ENCODE data around the gene DNASE1L3.
A peak's percentile ranks its signal among the peaks of the same experiment; 100 is the strongest.
"Not testable (repeated sequence)": the region's sequence is repeated elsewhere in the genome, so short reads cannot be mapped to it uniquely, and the experiment has no call there.

DNASE1L3 gene

DNA sequence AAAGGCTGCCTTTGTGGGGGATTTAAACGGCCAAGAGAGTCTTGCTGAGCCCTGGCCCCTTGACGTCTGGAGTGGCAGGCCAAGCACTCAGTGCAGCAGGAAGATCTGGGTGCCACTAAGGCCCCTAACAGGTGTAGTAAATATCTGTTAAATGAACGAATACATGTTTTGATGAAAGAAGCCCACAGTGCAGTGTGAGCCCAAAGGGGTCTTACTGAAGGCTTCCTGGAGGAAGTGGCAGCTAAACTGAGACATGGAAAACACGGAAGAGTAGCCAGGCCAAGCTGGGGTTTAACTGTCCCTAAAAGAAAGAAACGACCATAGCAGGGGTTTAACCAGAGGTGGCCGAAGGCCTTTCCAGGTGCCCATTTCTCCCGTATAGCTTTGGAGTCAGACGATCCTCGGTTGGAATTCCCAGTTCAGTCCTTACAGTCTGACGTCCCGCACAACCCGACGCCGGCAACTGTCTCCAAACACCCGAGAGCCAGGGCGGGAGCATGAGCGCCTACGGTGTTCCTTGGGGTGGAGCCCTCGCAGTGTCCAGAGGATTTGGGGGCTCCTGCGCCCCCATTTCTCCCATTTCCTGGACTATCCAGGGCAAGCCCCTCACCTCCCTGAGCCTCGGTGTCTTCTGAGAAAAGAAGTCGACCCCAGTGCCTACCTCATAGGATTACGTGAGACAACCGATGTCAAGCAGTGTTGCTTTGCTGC lies 25.9 kb upstream of the DNASE1L3 start:
- peak in 2 of 56 donors; percentile 45 to 50 for DNase-seq

- DNase-seq, result no peak
These were observed 25.2 kb upstream of the DNASE1L3 start for GRCh38 chr3:58235970-58236369.

- DNase-seq, result no peak
These were observed 23.8 kb upstream of the DNASE1L3 start for GRCh38 chr3:58234516-58234931.

DNA sequence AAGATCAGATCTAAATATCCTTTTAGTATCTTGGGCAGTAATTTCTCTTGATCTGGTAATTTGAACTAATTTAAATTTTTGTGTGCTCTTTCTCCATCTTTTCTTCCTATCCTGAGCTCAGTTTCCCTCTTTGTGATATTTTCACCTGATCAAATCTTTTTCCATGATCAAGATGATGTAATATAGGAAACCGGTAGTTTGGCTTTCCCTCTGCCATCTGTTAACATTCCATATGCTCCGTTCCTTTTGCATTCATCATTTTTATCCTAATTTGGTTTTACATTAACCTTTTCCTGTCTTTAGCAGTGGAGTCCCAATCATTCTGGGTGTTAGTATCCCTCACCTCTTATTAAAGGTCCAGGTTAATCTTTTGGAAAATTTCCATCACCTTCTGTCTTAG lies 20.9 kb upstream of the DNASE1L3 start:
- no peak for DNase-seq

DNA sequence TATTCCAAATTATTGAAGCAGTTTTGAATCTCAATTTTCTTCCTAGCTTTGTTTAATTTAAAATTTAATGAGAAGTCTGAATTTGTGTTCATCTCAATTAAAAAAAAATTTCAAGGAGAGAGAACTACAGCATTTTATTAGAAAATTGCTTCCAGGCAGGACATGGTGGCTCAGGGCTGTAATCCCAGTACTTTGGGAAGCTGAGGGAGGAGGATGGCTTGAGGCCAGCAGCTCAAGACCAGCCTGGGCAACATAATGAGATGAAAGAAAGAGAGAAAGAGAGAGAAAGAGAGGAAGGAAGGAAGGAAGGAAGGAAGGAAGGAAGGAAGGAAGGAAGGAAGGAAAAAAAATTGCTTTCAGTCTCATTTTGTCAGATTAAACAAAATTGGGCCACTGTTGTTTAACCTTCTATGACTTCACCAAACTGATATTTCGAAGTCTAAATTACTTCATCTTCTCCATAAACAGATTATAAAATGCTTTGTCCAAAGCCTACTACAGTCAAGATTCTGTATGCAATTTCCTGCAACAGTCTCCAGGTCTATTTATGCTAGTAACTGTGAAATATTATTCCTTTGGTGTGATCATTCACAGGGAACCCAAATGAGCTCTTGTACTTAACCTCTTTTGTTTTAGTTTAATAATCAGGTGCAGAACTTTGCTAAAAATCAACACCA lies 20.2 kb upstream of the DNASE1L3 start:
- no peak for DNase-seq

- not testable (repeated sequence) for DNase-seq
These were observed 17.2 kb upstream of the DNASE1L3 start for GRCh38 chr3:58227933-58228332.

GRCh38 chr3:58223855-58224254 lies 13.1 kb upstream of the DNASE1L3 start:
- peak in 1 of 56 donors; percentile 15 for DNase-seq

DNA sequence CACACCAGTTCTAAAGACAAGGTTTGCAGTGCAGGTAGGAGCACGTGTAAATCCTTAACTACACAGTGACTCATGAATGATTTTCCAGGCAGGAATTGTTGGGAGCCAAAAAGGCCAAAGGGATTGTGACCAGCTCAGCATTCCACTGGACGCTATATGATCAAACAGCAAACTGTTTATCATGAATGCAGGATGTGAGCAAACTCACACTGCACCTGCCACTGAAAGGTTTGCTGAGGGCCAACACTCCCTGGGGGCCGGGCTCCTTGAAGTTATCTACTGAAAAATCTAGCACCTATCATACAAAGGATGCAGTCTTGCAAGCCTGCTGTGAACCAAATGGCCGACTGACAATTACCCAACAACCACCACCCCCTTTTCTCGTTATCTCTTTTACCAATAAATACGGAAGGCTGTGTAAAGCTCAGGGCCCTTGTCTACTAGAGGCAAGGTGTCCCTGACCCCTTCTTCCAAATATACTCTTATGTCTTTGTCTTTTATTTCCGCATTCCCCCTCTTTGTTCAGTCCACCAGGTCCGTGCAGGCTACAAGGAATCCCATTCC lies 11.5 kb upstream of the DNASE1L3 start:
- no peak for DNase-seq

- no peak for DNase-seq
These were observed 8.1 kb upstream of the DNASE1L3 start for GRCh38 chr3:58218904-58219303.

GRCh38 chr3:58217209-58217811 lies 6.5 kb upstream of the DNASE1L3 start:
- peak in 52 of 56 donors; percentile 16 to 83 (median 46) for DNase-seq

- no peak for DNase-seq
These were observed 5.9 kb upstream of the DNASE1L3 start for GRCh38 chr3:58216496-58217195.

DNA sequence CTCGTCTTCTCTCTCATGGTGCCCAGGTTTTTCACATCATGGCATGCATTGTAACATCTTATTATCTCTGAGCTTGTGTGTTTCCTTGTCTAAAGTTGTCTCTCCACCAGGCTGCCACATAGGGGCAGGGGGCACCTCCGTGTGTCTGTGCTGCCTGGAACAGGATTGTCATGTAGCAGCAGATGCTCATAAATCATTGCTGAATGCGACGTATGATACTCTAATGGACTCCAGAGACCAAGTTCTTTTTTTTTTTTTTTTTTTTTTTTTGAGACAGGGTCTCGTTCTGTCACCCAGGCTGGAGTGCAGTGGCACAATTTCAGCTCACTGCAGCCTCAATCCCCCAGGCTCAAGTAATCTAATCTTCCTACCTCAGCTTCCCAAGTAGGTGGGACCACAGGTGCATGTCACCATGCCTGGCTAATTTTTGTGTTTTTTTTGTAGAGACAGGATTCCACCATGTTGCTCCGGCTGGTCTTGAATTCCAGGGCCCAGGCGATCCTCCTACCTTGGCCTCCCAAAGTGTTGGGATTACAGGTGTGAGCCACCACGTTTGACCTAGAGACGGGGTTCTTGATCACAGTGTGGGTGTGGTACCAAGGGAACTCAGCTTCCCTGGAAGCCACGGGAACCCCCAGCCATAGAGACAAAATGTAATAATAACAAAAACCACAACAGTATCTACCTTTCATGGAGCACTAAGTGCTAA lies 4.7 kb upstream of the DNASE1L3 start:
- DNase-seq, result no peak

DNA sequence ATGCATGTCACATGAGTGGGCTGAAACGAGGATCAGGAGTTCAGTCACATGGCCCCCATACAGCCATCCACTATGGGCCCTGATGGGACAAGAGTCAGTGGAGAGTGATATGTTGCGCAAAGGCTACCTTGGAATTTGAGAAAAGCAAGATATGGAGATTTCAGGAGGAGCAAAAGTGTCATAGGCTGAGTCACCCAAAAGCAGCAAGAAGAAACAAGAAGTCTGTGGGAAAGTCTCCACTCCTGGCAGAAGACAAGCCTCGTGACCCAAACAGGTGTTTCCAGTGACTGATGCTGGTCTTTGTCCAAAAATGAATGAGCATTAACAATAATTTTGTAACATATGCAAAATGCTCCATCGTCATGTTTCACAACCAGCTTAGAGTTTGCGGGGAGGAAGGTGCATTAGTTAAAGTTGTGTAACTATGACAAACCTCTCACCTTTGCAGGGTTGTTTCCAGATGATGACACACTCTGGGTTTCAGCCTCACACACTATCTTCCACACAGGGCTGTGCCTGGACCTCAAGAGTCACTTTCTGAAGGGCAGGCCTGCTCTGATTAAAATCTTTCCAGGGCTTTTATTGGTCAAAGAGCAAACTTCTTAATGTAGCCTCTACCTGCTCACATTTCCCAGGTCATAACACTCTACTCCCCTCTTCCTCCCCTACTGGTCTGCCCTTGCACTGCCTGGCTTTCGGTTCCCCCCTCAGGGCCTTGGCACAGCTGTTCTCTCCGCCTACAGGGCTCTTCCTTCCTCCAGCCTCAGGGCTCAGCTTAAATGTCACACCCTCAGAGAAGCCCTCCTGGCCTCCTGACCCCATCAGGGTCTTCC lies 3.9 kb upstream of the DNASE1L3 start:
- DNase-seq, result no peak

DNA sequence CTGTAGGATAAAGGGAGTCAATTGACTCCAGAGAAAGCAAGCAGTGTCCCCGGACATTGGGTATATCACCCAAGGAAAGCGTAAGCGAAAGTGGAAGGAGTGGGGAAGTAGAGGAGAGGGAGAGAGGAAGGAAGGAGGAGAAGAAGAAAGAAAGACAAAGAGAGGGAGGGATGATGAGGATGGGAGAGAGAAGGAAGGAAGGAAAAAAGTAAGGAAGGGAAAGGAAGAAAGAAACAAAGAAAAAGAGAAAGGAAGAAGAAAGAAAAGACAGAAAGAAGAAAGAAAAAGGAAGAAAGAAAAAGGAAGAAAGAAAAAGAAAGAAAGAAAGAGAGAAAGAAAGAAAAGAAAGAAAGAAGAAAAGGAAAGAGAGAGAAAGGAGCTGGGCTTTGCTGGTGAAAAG lies 839 bp downstream of the DNASE1L3 start:
- no peak for DNase-seq

DNA sequence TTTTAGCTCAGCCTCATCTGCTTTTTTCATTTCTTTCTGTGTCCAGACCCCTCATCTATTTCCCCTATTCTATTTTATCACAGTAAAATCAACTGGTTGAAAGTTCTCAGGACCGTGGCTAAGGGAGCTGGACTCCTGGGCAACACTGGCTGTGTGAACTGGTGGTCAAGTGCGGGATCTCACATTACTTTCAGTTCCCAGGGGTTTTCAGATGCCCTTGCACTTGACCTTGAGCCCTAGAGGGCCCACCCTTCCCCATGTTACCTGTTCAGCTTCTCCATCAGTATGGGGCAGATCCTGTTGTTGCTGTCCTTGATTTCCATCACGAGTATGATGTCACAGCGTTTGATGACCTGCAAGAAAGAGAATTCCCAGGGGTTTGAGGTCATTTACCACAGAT lies 2.8 kb downstream of the DNASE1L3 start:
- no peak for DNase-seq

DNA sequence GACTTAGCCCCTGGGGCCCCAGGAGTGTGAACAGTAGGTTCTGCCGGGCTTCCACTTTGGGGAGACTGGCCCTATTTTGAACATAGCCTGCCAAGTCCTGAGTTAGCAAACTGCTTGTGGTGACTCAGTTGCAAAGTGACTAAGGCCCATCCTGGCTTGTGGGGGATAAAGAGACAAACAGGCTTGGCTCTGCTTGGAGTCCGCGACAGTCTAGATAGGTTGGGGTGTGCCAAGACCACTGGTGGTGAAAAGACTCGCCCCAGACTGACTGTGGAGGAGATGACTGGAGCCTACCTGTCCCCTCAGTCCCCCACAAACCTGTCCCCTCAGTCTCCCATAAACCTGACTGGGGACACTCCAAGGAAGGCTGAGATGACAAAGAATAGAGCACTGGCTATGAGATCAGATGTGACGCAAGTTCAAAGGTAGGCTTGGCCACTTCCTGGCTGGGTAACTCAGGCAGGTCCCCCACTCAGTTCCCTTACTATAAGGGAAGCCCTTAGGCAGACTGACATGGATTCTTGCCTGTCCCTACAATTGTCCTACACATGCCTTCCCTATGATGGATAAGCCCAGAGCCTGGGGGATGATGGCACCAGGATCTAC lies 4.3 kb downstream of the DNASE1L3 start:
- DNase-seq, result no peak

- DNase-seq, result no peak
These were observed 4.8 kb downstream of the DNASE1L3 start for GRCh38 chr3:58205981-58206380.

GRCh38 chr3:58204720-58205119 lies 6.1 kb downstream of the DNASE1L3 start:
- no peak for DNase-seq

DNA sequence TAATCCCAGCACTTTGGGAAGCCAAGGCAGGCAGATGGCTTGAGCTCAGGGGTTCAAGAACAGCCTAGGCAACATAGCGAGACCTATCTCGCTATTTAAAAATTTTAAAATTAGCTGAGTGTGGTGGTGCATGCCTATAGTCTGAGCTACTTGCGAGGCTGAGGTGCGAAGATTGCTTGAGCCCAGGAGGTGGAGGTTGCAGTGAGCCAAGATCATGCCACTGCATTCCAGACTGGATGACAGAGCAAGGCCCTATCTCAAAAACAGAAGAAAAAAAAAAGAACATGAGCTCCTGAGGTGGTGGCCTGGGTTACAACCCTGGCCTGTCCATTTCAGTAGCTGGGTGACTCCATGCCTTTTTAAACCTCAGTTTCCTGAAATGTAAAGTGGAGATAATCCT lies 7.2 kb downstream of the DNASE1L3 start:
- DNase-seq, result no peak

GRCh38 chr3:58202917-58203360 lies 7.8 kb downstream of the DNASE1L3 start:
- no peak for DNase-seq

Data from amygdala (tissue), 56 donors.